Neural cell (in vitro differentiated cells): Measurements from ENCODE around the gene EXD3. TPM values are rescaled to one million over a fixed set of nuclear protein-coding genes. Genes with fewer than 3 reads are reported as not detected.

ENCODE experiments used
- H2AFZ ChIP-seq: fragments of 200-600, 300-800 bp; sonication (generic), shearing (Covaris generic); 2 replicates; pipeline ENCODE4 v1.6.0; 2014; ENCODE audit warnings: low read depth, mild to moderate bottlenecking, antibody characterized with exemption, low read length, moderate library complexity
- H3F3A ChIP-seq: fragments of 200-600 bp; shearing (Covaris generic); 2 replicates; pipeline ENCODE4 v1.6.1; 2016; ENCODE audit warnings: mild to moderate bottlenecking, moderate library complexity, mixed read lengths, antibody characterized with exemption, low read length; ENCODE audit not compliant: insufficient read depth, poor library complexity, severe bottlenecking
- H3K27ac ChIP-seq: fragments of 200-600, 300-800 bp; sonication (generic), shearing (Covaris generic); 2 replicates; pipeline ENCODE4 v1.5.1; 2014; ENCODE audit warnings: mild to moderate bottlenecking, low read length, moderate library complexity
- H3K27me3 ChIP-seq: fragments of 300-800, 200-600 bp; sonication (generic), shearing (Covaris generic); 2 replicates; pipeline ENCODE4 v1.6.0; 2014; ENCODE audit warnings: mild to moderate bottlenecking, low read depth, low read length, moderate library complexity; ENCODE audit not compliant: insufficient read depth
- H3K36me3 ChIP-seq: fragments of 300-800, 200-600 bp; sonication (generic), shearing (Covaris generic); 2 replicates; pipeline ENCODE4 v1.5.1; 2014; ENCODE audit warnings: mild to moderate bottlenecking, antibody characterized with exemption, low read length, moderate library complexity; ENCODE audit not compliant: insufficient read depth
- H3K4me2 ChIP-seq: fragments of 300-800, 200-600 bp; sonication (generic), shearing (Covaris generic); 2 replicates; pipeline ENCODE4 v1.6.0; 2014; ENCODE audit warnings: mild to moderate bottlenecking, low read length
- H3K4me3 ChIP-seq: fragments of 300-800, 200-600 bp; sonication (generic), shearing (Covaris generic); 2 replicates; pipeline ENCODE4 v1.5.1; 2014; ENCODE audit warnings: mild to moderate bottlenecking, low read length, moderate library complexity
- H3K79me2 ChIP-seq: fragments of 200-600 bp; shearing (Covaris generic); replicated peaks from 2 replicates; pipeline ENCODE4 v1.6.0; 2014; ENCODE audit warnings: mild to moderate bottlenecking, low read length, moderate library complexity; ENCODE audit not compliant: insufficient read depth
- H3K9ac ChIP-seq: fragments of 300-800, 200-600 bp; sonication (generic), shearing (Covaris generic); 2 replicates; pipeline ENCODE4 v1.6.1; 2016; ENCODE audit warnings: mild to moderate bottlenecking, low read length, mixed read lengths
- H3K9me2 ChIP-seq: fragments of 200-600 bp; shearing (Covaris generic); 2 replicates; pipeline ENCODE4 v1.6.1; 2016; ENCODE audit warnings: mild to moderate bottlenecking, low read length, mixed read lengths; ENCODE audit not compliant: insufficient read depth
- H3K9me3 ChIP-seq: fragments of 200-600, 300-800 bp; sonication (generic), shearing (Covaris generic); 2 replicates; pipeline ENCODE4 v1.6.1; 2016; ENCODE audit warnings: mild to moderate bottlenecking, mixed run types, low read length, moderate library complexity, mixed read lengths
- H4K20me1 ChIP-seq: fragments of 200-600 bp; shearing (Covaris generic); 2 replicates; pipeline ENCODE4 v1.6.1; 2016; ENCODE audit warnings: mild to moderate bottlenecking, mixed run types; ENCODE audit not compliant: insufficient read depth
- EP300 ChIP-seq: fragments of 450-650 bp; conservative IDR thresholded peaks from 2 replicates; pipeline ENCODE4 v1.6.1; 2014; ENCODE audit warnings: antibody characterized with exemption, mild to moderate bottlenecking, moderate library complexity; ENCODE audit not compliant: poor library complexity, severe bottlenecking
- EZH2 ChIP-seq: fragments of 200-600, 300-800 bp; shearing (Covaris generic), sonication (generic); IDR thresholded peaks from 2 replicates; pipeline ENCODE4 v1.6.1; 2014; ENCODE audit warnings: antibody characterized with exemption, low read length, borderline replicate concordance, mild to moderate bottlenecking; ENCODE audit not compliant: insufficient read depth, poor library complexity, severe bottlenecking
- MXI1 ChIP-seq: fragments of 450-650 bp; conservative IDR thresholded peaks from 2 replicates; pipeline ENCODE4 v1.6.1; 2014; ENCODE audit warnings: antibody characterized with exemption, mild to moderate bottlenecking; ENCODE audit not compliant: poor library complexity, severe bottlenecking
- POLR2AphosphoS5 ChIP-seq: IDR thresholded peaks from 2 replicates; pipeline ENCODE4 v1.6.1; 2012
- RAD21 ChIP-seq: fragments of 450-650 bp; conservative IDR thresholded peaks from 2 replicates; pipeline ENCODE4 v1.6.1; 2014; ENCODE audit warnings: antibody characterized with exemption, mild to moderate bottlenecking, moderate library complexity
- SMC3 ChIP-seq: fragments of 450-650 bp; conservative IDR thresholded peaks from 2 replicates; pipeline ENCODE4 v1.6.1; 2014; ENCODE audit warnings: antibody characterized with exemption, mild to moderate bottlenecking, moderate library complexity; ENCODE audit not compliant: poor library complexity
- TAF1 ChIP-seq: IDR thresholded peaks from 2 replicates; pipeline ENCODE4 v1.6.1; 2012; ENCODE audit warnings: low read depth
- polyA plus RNA-seq: library from polyadenylated mRNA; depleted of rRNA; stranded (reverse); fragments of >200 nt; gene quantifications from 2 replicates; pipeline ENCODE4 v1.2.3, GENCODE V29; 2014
- TF ChIP-seq, protein P1 (sequence below): IDR thresholded peaks from 2 replicates; pipeline ENCODE4 v1.6.1; 2012; ENCODE audit warnings: borderline replicate concordance
- TF ChIP-seq, protein P2 (sequence below): fragments of 450-650 bp; IDR thresholded peaks from 2 replicates; pipeline ENCODE4 v1.5.1; 2014; ENCODE audit warnings: antibody characterized with exemption, mild to moderate bottlenecking, moderate library complexity; ENCODE audit not compliant: poor library complexity, severe bottlenecking

The EXD3 gene
- polyA plus RNA-seq, 1 donor from 2014 or later = 32.9 TPM

DNA sequence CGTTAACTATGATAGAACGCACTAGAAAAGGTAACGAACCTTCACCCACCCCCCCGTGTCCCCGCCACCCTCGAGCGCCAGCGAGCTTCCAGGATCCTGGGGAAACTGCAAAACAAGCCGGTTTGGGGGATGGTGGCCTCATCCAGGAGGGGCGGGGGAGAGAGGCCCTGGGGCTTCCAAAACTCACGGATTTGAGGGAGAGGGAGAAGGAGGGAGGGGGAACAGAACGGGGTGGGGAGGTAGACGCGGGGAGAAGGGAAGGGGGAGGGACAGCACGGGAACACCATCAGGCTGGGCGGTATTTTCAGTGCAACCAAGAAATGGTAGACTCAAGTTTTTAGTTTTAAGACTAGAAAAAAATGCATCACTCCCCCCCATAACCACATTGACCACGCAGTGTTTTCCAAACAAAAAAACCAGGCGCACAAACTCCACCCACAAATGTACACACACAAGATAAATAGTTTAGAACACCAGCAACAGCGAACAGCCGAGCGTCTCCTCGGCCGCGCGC, 122.3 kb downstream of the EXD3 start:
- Histone ChIP-seq H3K79me2 (peaks cover 4% of the 10 kb centered on the region), H3K9me2 (no peaks in the 10 kb centered on the region), H3K9ac (peak overlapping the region; percentile 60), H3K27me3 (no peaks in the 10 kb centered on the region), H3K36me3 (no peaks in the 10 kb centered on the region), H4K20me1 (no peaks in the 10 kb centered on the region), H3K4me3 (peak overlapping the region; percentile 85), H3K27ac (no peak overlapping the region), H2AFZ (no peak overlapping the region), H3K4me2 (peak overlapping the region; percentile 38), H3F3A (no peaks in the 10 kb centered on the region), H3K9me3 (no peaks in the 10 kb centered on the region)
- no peak for TF ChIP-seq MXI1

DNA sequence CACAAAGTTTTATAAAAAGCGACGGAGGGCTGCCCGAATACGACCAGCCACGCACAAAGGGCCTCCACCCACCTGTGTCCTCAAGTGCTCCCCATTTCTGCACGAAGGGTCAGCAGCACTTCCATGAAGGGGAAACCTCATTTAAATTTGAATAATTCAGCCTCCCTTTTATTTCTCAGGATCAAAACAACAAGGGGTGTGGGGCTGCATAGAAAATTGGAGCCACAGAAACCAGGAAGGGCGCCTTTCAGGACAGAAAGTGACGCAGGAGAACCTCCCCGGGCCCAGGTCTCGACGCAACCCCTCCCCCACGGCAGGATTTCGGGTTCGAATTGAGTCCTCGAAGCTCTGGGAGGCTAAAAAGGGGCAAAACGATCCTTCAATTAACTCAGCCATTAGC, 123.0 kb downstream of the EXD3 start:
- no peak for TF ChIP-seq EP300
- TF ChIP-seq SMC3 = no peak
- no peak for TF ChIP-seq EZH2
- TF ChIP-seq POLR2AphosphoS5 = no peak
- TF ChIP-seq TAF1 = no peak
- TF ChIP-seq, protein P1, sequence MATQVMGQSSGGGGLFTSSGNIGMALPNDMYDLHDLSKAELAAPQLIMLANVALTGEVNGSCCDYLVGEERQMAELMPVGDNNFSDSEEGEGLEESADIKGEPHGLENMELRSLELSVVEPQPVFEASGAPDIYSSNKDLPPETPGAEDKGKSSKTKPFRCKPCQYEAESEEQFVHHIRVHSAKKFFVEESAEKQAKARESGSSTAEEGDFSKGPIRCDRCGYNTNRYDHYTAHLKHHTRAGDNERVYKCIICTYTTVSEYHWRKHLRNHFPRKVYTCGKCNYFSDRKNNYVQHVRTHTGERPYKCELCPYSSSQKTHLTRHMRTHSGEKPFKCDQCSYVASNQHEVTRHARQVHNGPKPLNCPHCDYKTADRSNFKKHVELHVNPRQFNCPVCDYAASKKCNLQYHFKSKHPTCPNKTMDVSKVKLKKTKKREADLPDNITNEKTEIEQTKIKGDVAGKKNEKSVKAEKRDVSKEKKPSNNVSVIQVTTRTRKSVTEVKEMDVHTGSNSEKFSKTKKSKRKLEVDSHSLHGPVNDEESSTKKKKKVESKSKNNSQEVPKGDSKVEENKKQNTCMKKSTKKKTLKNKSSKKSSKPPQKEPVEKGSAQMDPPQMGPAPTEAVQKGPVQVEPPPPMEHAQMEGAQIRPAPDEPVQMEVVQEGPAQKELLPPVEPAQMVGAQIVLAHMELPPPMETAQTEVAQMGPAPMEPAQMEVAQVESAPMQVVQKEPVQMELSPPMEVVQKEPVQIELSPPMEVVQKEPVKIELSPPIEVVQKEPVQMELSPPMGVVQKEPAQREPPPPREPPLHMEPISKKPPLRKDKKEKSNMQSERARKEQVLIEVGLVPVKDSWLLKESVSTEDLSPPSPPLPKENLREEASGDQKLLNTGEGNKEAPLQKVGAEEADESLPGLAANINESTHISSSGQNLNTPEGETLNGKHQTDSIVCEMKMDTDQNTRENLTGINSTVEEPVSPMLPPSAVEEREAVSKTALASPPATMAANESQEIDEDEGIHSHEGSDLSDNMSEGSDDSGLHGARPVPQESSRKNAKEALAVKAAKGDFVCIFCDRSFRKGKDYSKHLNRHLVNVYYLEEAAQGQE = no peak
- no peak for TF ChIP-seq MXI1
- no peaks in the 10 kb centered on the region for H3F3A ChIP-seq
- no peaks in the 10 kb centered on the region for H3K27me3 ChIP-seq
- no peak overlapping the region for H3K27ac ChIP-seq
- no peaks in the 10 kb centered on the region for H4K20me1 ChIP-seq
- H2AFZ ChIP-seq = no peak overlapping the region
- no peak overlapping the region for H3K9ac ChIP-seq
- H3K36me3 ChIP-seq = no peaks in the 10 kb centered on the region
- H3K79me2 ChIP-seq = peaks cover 4% of the 10 kb centered on the region
- peak overlapping the region; percentile 85 for H3K4me3 ChIP-seq
- no peaks in the 10 kb centered on the region for H3K9me2 ChIP-seq
- peak overlapping the region; percentile 38 for H3K4me2 ChIP-seq
- no peaks in the 10 kb centered on the region for H3K9me3 ChIP-seq

DNA sequence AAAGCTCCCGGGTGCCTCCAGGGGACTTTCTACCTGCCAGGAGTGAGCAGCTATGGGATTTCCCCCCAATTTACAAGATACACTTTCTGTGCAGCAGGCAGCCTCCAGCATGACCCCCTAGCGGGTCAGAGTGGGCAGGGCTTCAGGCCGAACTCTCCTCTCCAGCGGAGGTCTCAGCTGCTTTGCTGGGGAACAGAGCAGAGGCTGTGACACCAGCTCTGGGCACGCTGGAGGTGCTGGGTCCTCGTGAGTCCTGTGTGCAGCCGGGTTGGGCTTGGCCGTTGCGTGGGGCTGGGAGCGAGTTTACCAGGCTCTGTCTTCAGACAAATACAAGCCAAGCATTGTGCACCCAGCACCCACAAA, 123.8 kb downstream of the EXD3 start:
- TF ChIP-seq SMC3 = no peak
- TF ChIP-seq, protein P2, sequence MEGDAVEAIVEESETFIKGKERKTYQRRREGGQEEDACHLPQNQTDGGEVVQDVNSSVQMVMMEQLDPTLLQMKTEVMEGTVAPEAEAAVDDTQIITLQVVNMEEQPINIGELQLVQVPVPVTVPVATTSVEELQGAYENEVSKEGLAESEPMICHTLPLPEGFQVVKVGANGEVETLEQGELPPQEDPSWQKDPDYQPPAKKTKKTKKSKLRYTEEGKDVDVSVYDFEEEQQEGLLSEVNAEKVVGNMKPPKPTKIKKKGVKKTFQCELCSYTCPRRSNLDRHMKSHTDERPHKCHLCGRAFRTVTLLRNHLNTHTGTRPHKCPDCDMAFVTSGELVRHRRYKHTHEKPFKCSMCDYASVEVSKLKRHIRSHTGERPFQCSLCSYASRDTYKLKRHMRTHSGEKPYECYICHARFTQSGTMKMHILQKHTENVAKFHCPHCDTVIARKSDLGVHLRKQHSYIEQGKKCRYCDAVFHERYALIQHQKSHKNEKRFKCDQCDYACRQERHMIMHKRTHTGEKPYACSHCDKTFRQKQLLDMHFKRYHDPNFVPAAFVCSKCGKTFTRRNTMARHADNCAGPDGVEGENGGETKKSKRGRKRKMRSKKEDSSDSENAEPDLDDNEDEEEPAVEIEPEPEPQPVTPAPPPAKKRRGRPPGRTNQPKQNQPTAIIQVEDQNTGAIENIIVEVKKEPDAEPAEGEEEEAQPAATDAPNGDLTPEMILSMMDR = no peak
- TF ChIP-seq, protein P1 = no peak
- TF ChIP-seq TAF1 = no peak
- no peak for TF ChIP-seq RAD21
- TF ChIP-seq EP300 = no peak
- no peak for TF ChIP-seq EZH2
- TF ChIP-seq MXI1 = no peak
- TF ChIP-seq POLR2AphosphoS5 = no peak
- H3K4me2 ChIP-seq = no peak overlapping the region
- H3K79me2 ChIP-seq = peaks cover 4% of the 10 kb centered on the region
- no peaks in the 10 kb centered on the region for H3F3A ChIP-seq
- H3K36me3 ChIP-seq = no peaks in the 10 kb centered on the region
- no peaks in the 10 kb centered on the region for H4K20me1 ChIP-seq
- no peaks in the 10 kb centered on the region for H3K9me2 ChIP-seq
- no peak overlapping the region for H3K9ac ChIP-seq
- no peak overlapping the region for H3K27ac ChIP-seq
- H2AFZ ChIP-seq = no peak overlapping the region
- H3K9me3 ChIP-seq = no peaks in the 10 kb centered on the region
- H3K4me3 ChIP-seq = no peak overlapping the region
- H3K27me3 ChIP-seq = no peaks in the 10 kb centered on the region
